MM.1S (cell line): ENCODE results near the gene RAB23.

Experiments used
- DNase-seq: peaks from one replicate; pipeline ENCODE4 v3.0.0-alpha.2; 2015
- H2AFZ ChIP-seq: fragments of 300-600 bp; sonication (generic); 2 replicates; pipeline ENCODE4 v1.6.0; 2016; ENCODE audit warnings: antibody characterized with exemption, low read length
- H3F3A ChIP-seq: fragments of 300-600 bp; sonication (generic); 2 replicates; pipeline ENCODE4 v1.6.1; 2016; ENCODE audit warnings: mild to moderate bottlenecking, antibody characterized with exemption, low read length, moderate library complexity, mixed read lengths; ENCODE audit not compliant: insufficient read depth
- H3K27ac ChIP-seq: fragments of 300-600 bp; sonication (generic); 2 replicates; pipeline ENCODE4 v1.5.1; 2016; ENCODE audit warnings: mild to moderate bottlenecking, low read length
- H3K27me3 ChIP-seq: fragments of 300-600 bp; sonication (generic); replicated peaks from 2 replicates; pipeline ENCODE4 v1.6.0; 2016; ENCODE audit warnings: low read length; ENCODE audit not compliant: insufficient read depth
- H3K36me3 ChIP-seq: fragments of 300-600 bp; sonication (generic); replicated peaks from 2 replicates; pipeline ENCODE4 v1.6.1; 2016; ENCODE audit warnings: mild to moderate bottlenecking, low read length, mixed read lengths; ENCODE audit not compliant: insufficient read depth
- H3K4me1 ChIP-seq: fragments of 300-600 bp; sonication (generic); 2 replicates; pipeline ENCODE4 v1.6.1; 2016; ENCODE audit warnings: low read length, mixed read lengths
- H3K4me2 ChIP-seq: fragments of 300-600 bp; sonication (generic); 2 replicates; pipeline ENCODE4 v1.6.0; 2016; ENCODE audit warnings: low read depth, low read length
- H3K4me3 ChIP-seq: fragments of 300-600 bp; sonication (generic); 2 replicates; pipeline ENCODE4 v1.5.1; 2016; ENCODE audit warnings: low read length, mixed read lengths
- H3K79me2 ChIP-seq: fragments of 300-600 bp; sonication (generic); 2 replicates; pipeline ENCODE4 v1.6.1; 2016; ENCODE audit warnings: mixed run types, low read length, mixed read lengths
- H3K9ac ChIP-seq: fragments of 300-600 bp; sonication (generic); 2 replicates; pipeline ENCODE4 v1.6.1; 2016; ENCODE audit warnings: low read length, mixed read lengths
- H3K9me2 ChIP-seq: fragments of 300-600 bp; sonication (generic); replicated peaks from 2 replicates; pipeline ENCODE4 v1.6.1; 2016; ENCODE audit warnings: mild to moderate bottlenecking, low read length, mixed read lengths; ENCODE audit not compliant: insufficient read depth
- H3K9me3 ChIP-seq: fragments of 300-600 bp; sonication (generic); replicated peaks from 2 replicates; pipeline ENCODE4 v1.6.1; 2016; ENCODE audit warnings: mild to moderate bottlenecking, low read length, mixed read lengths; ENCODE audit not compliant: insufficient read depth
- H4K20me1 ChIP-seq: fragments of 300-600 bp; sonication (generic); 2 replicates; pipeline ENCODE4 v1.6.1; 2016; ENCODE audit warnings: mild to moderate bottlenecking, low read length, moderate library complexity, mixed read lengths; ENCODE audit not compliant: insufficient read depth
- CTCF ChIP-seq: fragments of 300-600 bp; sonication (generic); IDR thresholded peaks from 2 replicates; pipeline ENCODE4 v1.5.1; 2016; ENCODE audit warnings: antibody characterized with exemption, low read length, mixed read lengths
- EZH2 ChIP-seq: fragments of 300-600 bp; sonication (generic); optimal IDR thresholded peaks from 2 replicates; pipeline ENCODE3; 2017; ENCODE audit warnings: low read depth, mild to moderate bottlenecking, antibody characterized with exemption, low read length, mixed read lengths
- EZH2phosphoT487 ChIP-seq: fragments of 300-600 bp; sonication (generic); IDR thresholded peaks from 2 replicates; pipeline ENCODE4 v1.6.1; 2018; ENCODE audit warnings: antibody characterized with exemption, low read length

RAB23 gene

GRCh38 chr6:57265755-57266221 is 43.7 kb upstream of the RAB23 start:
- TF ChIP-seq EZH2phosphoT487: no peak
- TF ChIP-seq CTCF: no peak
- no peak for TF ChIP-seq EZH2
- H2AFZ ChIP-seq: 0 out of 2 replicates have a peak overlapping the region, but pooled peaks have one; percentile 5
- H3K27me3 ChIP-seq: no peaks in the 10 kb centered on the region
- H3K4me3 ChIP-seq: no peak overlapping the region
- H3F3A ChIP-seq: no peaks in the 10 kb centered on the region
- H3K9me2 ChIP-seq: no peaks in the 10 kb centered on the region
- no peak overlapping the region; the same call in 1 of the 2 replicates for H3K27ac ChIP-seq
- peak overlapping the region; percentile 36 for H3K4me2 ChIP-seq
- 0 out of 2 replicates have a peak, but pooled peaks cover 5% of the 10 kb centered on the region for H3K4me1 ChIP-seq
- no peaks in the 10 kb centered on the region for H4K20me1 ChIP-seq
- no peaks in the 10 kb centered on the region for H3K36me3 ChIP-seq
- H3K9ac ChIP-seq: no peak overlapping the region
- DNase-seq: peak; percentile 31
- H3K79me2 ChIP-seq: no peaks in the 10 kb centered on the region
- H3K9me3 ChIP-seq: no peaks in the 10 kb centered on the region

GRCh38 chr6:57263739-57264138 is 41.6 kb upstream of the RAB23 start:
- Histone ChIP-seq H3K27me3 (no peaks in the 10 kb centered on the region), H3K79me2 (no peaks in the 10 kb centered on the region), H3K9ac (no peak overlapping the region), H3K4me1 (0 out of 2 replicates have a peak, but pooled peaks cover 5% of the 10 kb centered on the region), H2AFZ (no peak overlapping the region), H3K4me2 (no peak overlapping the region), H3K36me3 (no peaks in the 10 kb centered on the region), H3K9me2 (no peaks in the 10 kb centered on the region), H3F3A (no peaks in the 10 kb centered on the region), H4K20me1 (no peaks in the 10 kb centered on the region), H3K4me3 (no peak overlapping the region), H3K9me3 (no peaks in the 10 kb centered on the region), H3K27ac (no peak overlapping the region)
- no peak for TF ChIP-seq CTCF
- no peak for DNase-seq

GRCh38 chr6:57262901-57263694 is 41.0 kb upstream of the RAB23 start:
- no peaks in the 10 kb centered on the region for H3K36me3 ChIP-seq
- no peak for DNase-seq
- no peaks in the 10 kb centered on the region for H4K20me1 ChIP-seq
- no peak overlapping the region for H3K9ac ChIP-seq
- no peak overlapping the region for H3K4me3 ChIP-seq
- TF ChIP-seq EZH2 (no peak), CTCF (no peak), EZH2phosphoT487 (no peak)
- no peak overlapping the region for H2AFZ ChIP-seq
- H3K79me2 ChIP-seq: no peaks in the 10 kb centered on the region
- H3F3A ChIP-seq: no peaks in the 10 kb centered on the region
- H3K4me2 ChIP-seq: no peak overlapping the region
- 0 out of 2 replicates have a peak, but pooled peaks cover 5% of the 10 kb centered on the region for H3K4me1 ChIP-seq
- H3K27me3 ChIP-seq: no peaks in the 10 kb centered on the region
- H3K9me3 ChIP-seq: no peaks in the 10 kb centered on the region
- no peak overlapping the region for H3K27ac ChIP-seq
- no peaks in the 10 kb centered on the region for H3K9me2 ChIP-seq
